ENCODE data around the gene NCAM1.

NCAM1 gene

GRCh38 chr11:113172382-113172951 is 211.2 kb downstream of the NCAM1 start:
- no peak for DNase-seq (ENCODE audit: low read depth)

- no peak for DNase-seq (ENCODE audit: low read depth)
These were observed 211.9 kb downstream of the NCAM1 start for GRCh38 chr11:113173126-113173525.

- no peak for DNase-seq (ENCODE audit: low read depth)
These were observed 213.7 kb downstream of the NCAM1 start for GRCh38 chr11:113174882-113175281.

- no peak for DNase-seq (ENCODE audit: low read depth)
These were observed 215.6 kb downstream of the NCAM1 start for GRCh38 chr11:113176599-113177360.

- no peak for DNase-seq (ENCODE audit: low read depth)
These were observed 216.5 kb downstream of the NCAM1 start for GRCh38 chr11:113177671-113178070.

GRCh38 chr11:113178381-113179070 is 217.3 kb downstream of the NCAM1 start:
- no peak for DNase-seq (ENCODE audit: low read depth)

GRCh38 chr11:113179181-113179704 is 218.0 kb downstream of the NCAM1 start:
- no peak for DNase-seq (ENCODE audit: low read depth)

GRCh38 chr11:113181094-113181493 is 219.9 kb downstream of the NCAM1 start:
- DNase-seq (ENCODE audit: low read depth), result no peak

GRCh38 chr11:113182288-113182687 is 221.1 kb downstream of the NCAM1 start:
- DNase-seq (ENCODE audit: low read depth), result no peak

GRCh38 chr11:113184498-113184897 is 223.3 kb downstream of the NCAM1 start:
- peak; percentile 35 for DNase-seq (ENCODE audit: low read depth)

GRCh38 chr11:113188371-113188834 is 227.2 kb downstream of the NCAM1 start:
- DNase-seq (ENCODE audit: low read depth), result no peak

- peak; percentile 21 for DNase-seq (ENCODE audit: low read depth)
These were observed 228.9 kb downstream of the NCAM1 start for GRCh38 chr11:113189909-113190667.

- no peak for DNase-seq (ENCODE audit: low read depth)
These were observed 231.1 kb downstream of the NCAM1 start for GRCh38 chr11:113192121-113192925.

GRCh38 chr11:113193016-113193415 is 231.8 kb downstream of the NCAM1 start:
- no peak for DNase-seq (ENCODE audit: low read depth)

GRCh38 chr11:113193946-113194345 is 232.7 kb downstream of the NCAM1 start:
- DNase-seq (ENCODE audit: low read depth), result no peak

GRCh38 chr11:113195728-113196127 is 234.5 kb downstream of the NCAM1 start:
- DNase-seq (ENCODE audit: low read depth), result no peak

GRCh38 chr11:113197446-113197845 is 236.2 kb downstream of the NCAM1 start:
- DNase-seq (ENCODE audit: low read depth), result no peak

GRCh38 chr11:113198972-113199661 is 237.9 kb downstream of the NCAM1 start:
- DNase-seq (ENCODE audit: low read depth), result no peak

- DNase-seq (ENCODE audit: low read depth), result no peak
These were observed 238.6 kb downstream of the NCAM1 start for GRCh38 chr11:113199866-113200265.

- no peak for DNase-seq (ENCODE audit: low read depth)
These were observed 240.0 kb downstream of the NCAM1 start for GRCh38 chr11:113201054-113201818.
